ENCODE data around the gene CTNNA2. TPM values are rescaled to one million over a fixed set of nuclear protein-coding genes. Genes with fewer than 3 reads are reported as not detected.
A peak's percentile ranks its signal among the peaks of the same experiment; 100 is the strongest.

CTNNA2 gene
- total and polyA plus RNA-seq, 9 of the 15 experiments (the other 6 are each of a cell fraction or from before 2014, with no cell fraction given), result 0.03 to 0.40 (median 0.15) TPM

DNA sequence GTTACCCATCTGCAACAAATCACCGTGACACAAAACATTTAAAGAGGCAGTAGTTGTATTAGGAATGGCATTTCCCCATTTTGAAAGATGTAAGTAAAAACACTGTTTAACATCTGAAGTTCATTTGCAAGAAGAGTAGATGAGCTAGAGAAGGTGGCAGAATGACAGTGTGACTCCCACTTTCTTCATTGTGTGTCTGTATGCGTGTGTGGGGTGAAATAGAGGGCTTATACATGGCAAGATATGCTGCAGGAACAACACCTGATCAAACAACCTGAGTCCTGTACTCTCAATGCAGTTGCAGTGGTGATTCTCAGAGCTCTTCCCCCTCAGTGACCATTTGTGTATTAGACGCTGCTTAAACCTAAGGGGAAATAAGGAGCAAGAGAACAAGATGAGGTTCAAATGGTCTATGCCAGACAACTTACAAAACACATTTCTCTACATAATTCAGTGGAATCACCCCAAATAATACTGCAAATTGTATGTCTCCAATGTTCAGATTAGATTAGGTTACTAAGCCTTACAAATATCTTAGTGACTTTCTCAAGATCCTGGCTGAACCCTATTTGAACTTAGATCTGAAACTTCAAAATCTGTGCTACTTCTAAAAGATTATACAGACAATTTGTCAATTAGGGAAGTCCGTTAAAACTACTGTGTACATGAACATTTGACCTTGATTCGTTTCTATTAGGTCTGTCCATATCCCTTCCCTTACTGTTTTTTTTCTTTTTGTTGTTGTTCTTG lies 561.6 kb downstream of the CTNNA2 start:
- ChIA-PET POLR2A (interaction anchor here (0.6 to 0.9 kb wide), 3 partner anchors 8 to 168 kb away, joined by 3 read pairs; no protein-coding TSS in a partner anchor), CTCF (ENCODE audit: low intra/inter-chr PET ratio) (interaction anchor here (0.6 kb wide), 1 partner anchor 230 kb away, joined by 4 read pairs; no protein-coding TSS in a partner anchor)
- in situ Hi-C loops (cut with MboI), result no loop called here
- H3K4me2 ChIP-seq (ENCODE audit: insufficient read depth, low read length), result no peak overlapping the region
- no peaks in the 10 kb centered on the region for H3K9me1 ChIP-seq (ENCODE audit: control insufficient read depth, insufficient read depth, low read length)
- no TSS peak for BruUV-seq (replicated peaks)
- H2AFZ ChIP-seq (ENCODE audit: low read depth, low read length), result no peak overlapping the region
- H3K27me3 ChIP-seq (ENCODE audit: control insufficient read depth in 2 of 2, insufficient read depth in 2 of 2, low read length in 2 of 2), result no peaks in the 10 kb centered on the region
- intact Hi-C loops (cut with micrococcal nuclease), result loop anchor here (5.0 to 10.0 kb wide), 5 partner anchors 73 to 423 kb away; no protein-coding TSS in a partner anchor
- H3K4me3 ChIP-seq, result no peak overlapping the region
- H3K36me3 ChIP-seq (ENCODE audit: control insufficient read depth, insufficient read depth, low read length), result no peaks in the 10 kb centered on the region
- H3K4me1 ChIP-seq (replicated peaks in 1 of 2; ENCODE audit: control insufficient read depth in 2 of 2, insufficient read depth in 2 of 2, low read length in 2 of 2), result peaks cover 3 to 17% of the 10 kb centered on the region in 2 experiments; a peak in 3 of 5 replicates
- ATAC-seq (no peak), FAIRE-seq (no peak), DNase-seq (ENCODE audit: extremely low read depth in 1 of 4, low spot score in 3 of 4) (no peak)
- H3K79me2 ChIP-seq (ENCODE audit: control insufficient read depth, insufficient read depth, low read length), result no peaks in the 10 kb centered on the region
- no peak overlapping the region for H3K27ac ChIP-seq (ENCODE audit: extremely low read depth, low read depth, low read length)
- no peak overlapping the region for H3K9ac ChIP-seq (ENCODE audit: insufficient read depth in 1 of 2, low read depth in 2 of 2, low read length in 2 of 2)
- H4K20me1 ChIP-seq (replicated peaks; ENCODE audit: control insufficient read depth, insufficient read depth, low read length), result no peaks in the 10 kb centered on the region
- peaks cover 3% of the 10 kb centered on the region; the same call in 1 of the 2 replicates for H3K9me3 ChIP-seq (replicated peaks; ENCODE audit: control insufficient read depth, insufficient read depth, low read depth, low read length)
- 10% methylated on average over 5 of the region's 5 CpGs for WGBS (ENCODE audit: insufficient coverage, low coverage, missing lambda C conversion rate)
- TF ChIP-seq ATF1 (CRISPR knock-in tag; IDR thresholded peaks at IDR 0.05) (no peak), ATF1 (tag; IDR thresholded peaks at IDR 0.05) (no peak), RCOR1 (IDR thresholded peaks at IDR 0.05; ENCODE audit: borderline replicate concordance in 1 of 2, low read depth in 2 of 2, low read length in 2 of 2) (no peak), ZNF354B (CRISPR knock-in tag; IDR thresholded peaks at IDR 0.05) (no peak), RB1 (IDR thresholded peaks at IDR 0.05; ENCODE audit: low read depth) (no peak)

DNA sequence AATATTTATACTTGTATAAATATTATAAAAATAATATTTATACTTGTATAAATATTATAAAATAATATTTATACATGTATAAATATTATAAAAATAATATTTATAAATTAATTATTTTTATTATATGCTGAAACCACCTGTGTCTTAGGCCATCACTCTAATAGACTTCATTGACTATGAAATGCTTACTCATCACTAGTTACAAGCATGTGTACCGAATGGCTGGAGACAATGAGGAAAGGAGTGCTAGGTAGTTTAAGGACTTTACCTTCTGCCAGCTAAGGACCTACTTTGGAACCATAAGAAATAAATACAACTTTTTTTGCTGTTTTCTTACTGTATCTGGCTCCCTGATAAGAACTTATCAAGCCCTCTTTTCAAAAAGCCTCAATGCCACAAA lies 562.9 kb downstream of the CTNNA2 start:
- Histone ChIP-seq H2AFZ (ENCODE audit: low read depth, low read length) (peak overlapping the region; percentile 26; the same call in 1 of the 2 replicates), H3K4me2 (ENCODE audit: insufficient read depth, low read length) (no peak overlapping the region), H3K36me3 (ENCODE audit: control insufficient read depth, insufficient read depth, low read length) (0 out of 3 replicates have a peak, but pooled peaks cover 4% of the 10 kb centered on the region), H3K79me2 (ENCODE audit: control insufficient read depth, insufficient read depth, low read length) (no peaks in the 10 kb centered on the region), H3K9ac (ENCODE audit: insufficient read depth in 1 of 2, low read depth in 2 of 2, low read length in 2 of 2) (no peak overlapping the region), H4K20me1 (replicated peaks; ENCODE audit: control insufficient read depth, insufficient read depth, low read length) (no peaks in the 10 kb centered on the region), H3K9me1 (ENCODE audit: control insufficient read depth, insufficient read depth, low read length) (no peaks in the 10 kb centered on the region), H3K4me3 (no peak overlapping the region), H3K27me3 (ENCODE audit: control insufficient read depth in 2 of 2, insufficient read depth in 2 of 2, low read length in 2 of 2) (no peaks in the 10 kb centered on the region), H3K9me3 (replicated peaks; ENCODE audit: control insufficient read depth, insufficient read depth, low read depth, low read length) (peaks cover 11% of the 10 kb centered on the region), H3K27ac (ENCODE audit: extremely low read depth, low read depth, low read length) (no peak overlapping the region), H3K4me1 (replicated peaks in 1 of 2; ENCODE audit: control insufficient read depth in 2 of 2, insufficient read depth in 2 of 2, low read length in 2 of 2) (peaks cover 3 to 20% of the 10 kb centered on the region in 2 experiments; a peak in 3 of 5 replicates)
- FAIRE-seq, result no peak
- in situ Hi-C loops (cut with MboI) (no loop called here), intact Hi-C loops (cut with micrococcal nuclease) (loop anchor here (10.0 kb wide), 1 partner anchor 219 kb away; no protein-coding TSS in a partner anchor)
- DNase-seq (ENCODE audit: extremely low read depth in 1 of 4, low spot score in 3 of 4), result no peak
- ATAC-seq, result no peak
- ChIA-PET POLR2A (no interaction called here), CTCF (ENCODE audit: low intra/inter-chr PET ratio) (no interaction called here)
- WGBS (ENCODE audit: insufficient coverage, low coverage, missing lambda C conversion rate), result 17% methylated on average over 1 of the region's 1 CpG
- no TSS peak for BruUV-seq (replicated peaks)
- TF ChIP-seq MAFG (tag; conservative IDR thresholded peaks at IDR 0.05) (peak; percentile 28), SRSF7 (optimal IDR thresholded peaks at IDR 0.05; ENCODE audit: low read depth, low read length) (no peak), ZNF124 (CRISPR knock-in tag; IDR thresholded peaks at IDR 0.05) (no peak), HSF4 (CRISPR knock-in tag; IDR thresholded peaks at IDR 0.05; ENCODE audit: borderline replicate concordance) (no peak), NCOA2 (IDR thresholded peaks at IDR 0.05; ENCODE audit: partially characterized antibody in 2 of 2) (no peak)
- TF ChIP-seq, protein P1, sequence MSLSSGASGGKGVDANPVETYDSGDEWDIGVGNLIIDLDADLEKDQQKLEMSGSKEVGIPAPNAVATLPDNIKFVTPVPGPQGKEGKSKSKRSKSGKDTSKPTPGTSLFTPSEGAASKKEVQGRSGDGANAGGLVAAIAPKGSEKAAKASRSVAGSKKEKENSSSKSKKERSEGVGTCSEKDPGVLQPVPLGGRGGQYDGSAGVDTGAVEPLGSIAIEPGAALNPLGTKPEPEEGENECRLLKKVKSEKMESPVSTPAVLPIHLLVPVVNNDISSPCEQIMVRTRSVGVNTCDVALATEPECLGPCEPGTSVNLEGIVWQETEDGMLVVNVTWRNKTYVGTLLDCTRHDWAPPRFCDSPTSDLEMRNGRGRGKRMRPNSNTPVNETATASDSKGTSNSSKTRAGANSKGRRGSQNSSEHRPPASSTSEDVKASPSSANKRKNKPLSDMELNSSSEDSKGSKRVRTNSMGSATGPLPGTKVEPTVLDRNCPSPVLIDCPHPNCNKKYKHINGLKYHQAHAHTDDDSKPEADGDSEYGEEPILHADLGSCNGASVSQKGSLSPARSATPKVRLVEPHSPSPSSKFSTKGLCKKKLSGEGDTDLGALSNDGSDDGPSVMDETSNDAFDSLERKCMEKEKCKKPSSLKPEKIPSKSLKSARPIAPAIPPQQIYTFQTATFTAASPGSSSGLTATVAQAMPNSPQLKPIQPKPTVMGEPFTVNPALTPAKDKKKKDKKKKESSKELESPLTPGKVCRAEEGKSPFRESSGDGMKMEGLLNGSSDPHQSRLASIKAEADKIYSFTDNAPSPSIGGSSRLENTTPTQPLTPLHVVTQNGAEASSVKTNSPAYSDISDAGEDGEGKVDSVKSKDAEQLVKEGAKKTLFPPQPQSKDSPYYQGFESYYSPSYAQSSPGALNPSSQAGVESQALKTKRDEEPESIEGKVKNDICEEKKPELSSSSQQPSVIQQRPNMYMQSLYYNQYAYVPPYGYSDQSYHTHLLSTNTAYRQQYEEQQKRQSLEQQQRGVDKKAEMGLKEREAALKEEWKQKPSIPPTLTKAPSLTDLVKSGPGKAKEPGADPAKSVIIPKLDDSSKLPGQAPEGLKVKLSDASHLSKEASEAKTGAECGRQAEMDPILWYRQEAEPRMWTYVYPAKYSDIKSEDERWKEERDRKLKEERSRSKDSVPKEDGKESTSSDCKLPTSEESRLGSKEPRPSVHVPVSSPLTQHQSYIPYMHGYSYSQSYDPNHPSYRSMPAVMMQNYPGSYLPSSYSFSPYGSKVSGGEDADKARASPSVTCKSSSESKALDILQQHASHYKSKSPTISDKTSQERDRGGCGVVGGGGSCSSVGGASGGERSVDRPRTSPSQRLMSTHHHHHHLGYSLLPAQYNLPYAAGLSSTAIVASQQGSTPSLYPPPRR (CRISPR knock-in tag; IDR thresholded peaks at IDR 0.05; ENCODE audit: borderline replicate concordance), result no peak

Measured in K562 (cell line).